CD14-positive monocyte (primary cell): Measurements from ENCODE around the gene KCTD5. TPM values are rescaled to one million over a fixed set of nuclear protein-coding genes. Genes with fewer than 3 reads are reported as not detected.

Source experiments
- DNase-seq, 3 donors: peaks; one replicate each; pipeline ENCODE4 v3.0.0-alpha.2; 2011 to 2022
- H2AFZ ChIP-seq: 2 replicates; pipeline ENCODE4 v1.6.0; 2012; ENCODE audit warnings: mild to moderate bottlenecking, low read depth, low read length, inconsistent platforms; ENCODE audit not compliant: insufficient read depth, poor library complexity, severe bottlenecking
- H3K27ac ChIP-seq, 2 donors: 1 replicate in 1 of 2; 2 replicates in 1 of 2; pipeline ENCODE4 v1.5.1; 2012 to 2013; ENCODE audit warnings: low read length in 2 of 2, control low read depth in 1 of 2, inconsistent platforms in 1 of 2, low read depth in 1 of 2, mild to moderate bottlenecking in 1 of 2
- H3K27me3 ChIP-seq, 2 donors: one replicate each; pipeline versions ENCODE4 v1.6.0 to v1.6.1; 2011 to 2013; ENCODE audit warnings: low read length in 2 of 2; ENCODE audit not compliant: control insufficient read depth in 2 of 2, insufficient read depth in 2 of 2
- H3K36me3 ChIP-seq, 2 donors: replicated peaks in 1 of 2; 1 replicate in 1 of 2; 2 replicates in 1 of 2; pipeline versions ENCODE4 v1.5.1 to v1.6.1; 2012 to 2013; ENCODE audit warnings: low read length in 2 of 2, control low read depth in 1 of 2, inconsistent platforms in 1 of 2, mild to moderate bottlenecking in 1 of 2; ENCODE audit not compliant: insufficient read depth in 2 of 2, control insufficient read depth in 1 of 2
- H3K4me1 ChIP-seq, 2 donors: 1 replicate in 1 of 2; 2 replicates in 1 of 2; pipeline versions ENCODE4 v1.5.1 to v1.6.1; 2012 to 2013; ENCODE audit warnings: low read length in 2 of 2, control low read depth in 1 of 2, inconsistent platforms in 1 of 2, mild to moderate bottlenecking in 1 of 2, moderate library complexity in 1 of 2; ENCODE audit not compliant: insufficient read depth in 2 of 2, control insufficient read depth in 1 of 2
- H3K4me2 ChIP-seq: replicated peaks from 2 replicates; pipeline ENCODE3; 2012; ENCODE audit warnings: low read length, moderate library complexity, mild to moderate bottlenecking; ENCODE audit not compliant: poor library complexity, severe bottlenecking; ENCODE audit errors: extremely low read depth
- H3K4me3 ChIP-seq, 3 experiments: fragments of 200-600 bp in 1 of 3; sonication (generic) in 1 of 3; replicated peaks in 1 of 3; 1 replicate in 2 of 3; 2 replicates in 1 of 3; pipeline ENCODE4 v1.5.1; 2011 to 2013; ENCODE audit warnings: low read length in 3 of 3, mild to moderate bottlenecking in 3 of 3, control low read depth in 2 of 3, low read depth in 2 of 3, inconsistent platforms in 1 of 3, moderate library complexity in 1 of 3
- H3K79me2 ChIP-seq: 2 replicates; pipeline ENCODE4 v1.6.0; 2012; ENCODE audit warnings: mild to moderate bottlenecking, control low read depth, inconsistent platforms, low read length, moderate library complexity; ENCODE audit not compliant: insufficient read depth
- H3K9ac ChIP-seq: 2 replicates; pipeline ENCODE4 v1.6.0; 2017; ENCODE audit warnings: low read length, mild to moderate bottlenecking; ENCODE audit not compliant: insufficient read depth, poor library complexity, severe bottlenecking
- H3K9me3 ChIP-seq, 2 donors: replicated peaks in 1 of 2; 1 replicate in 1 of 2; 2 replicates in 1 of 2; pipeline versions ENCODE4 v1.5.1 to v1.6.1; 2012 to 2013; ENCODE audit warnings: low read length in 2 of 2, control low read depth in 1 of 2; ENCODE audit not compliant: control insufficient read depth in 1 of 2, insufficient read depth in 1 of 2
- H4K20me1 ChIP-seq: 2 replicates; pipeline ENCODE4 v1.6.0; 2012; ENCODE audit warnings: mild to moderate bottlenecking, low read length, control low read depth, moderate library complexity; ENCODE audit not compliant: insufficient read depth
- H3K27ac Mint-ChIP-seq, 7 donors: one replicate each; pipeline ENCODE4 v1.8.0; 2020; ENCODE audit warnings: mild to moderate bottlenecking in 7 of 7, mixed read lengths in 7 of 7, moderate library complexity in 6 of 7, inconsistent platforms in 2 of 7
- H3K27me3 Mint-ChIP-seq, 3 donors: one replicate each; pipeline ENCODE4 v1.8.0; 2021 to 2022; ENCODE audit warnings: low read depth in 3 of 3, mild to moderate bottlenecking in 3 of 3, mixed read lengths in 3 of 3, moderate library complexity in 3 of 3, inconsistent platforms in 1 of 3
- H3K36me3 Mint-ChIP-seq, 2 donors: one replicate each; pipeline ENCODE4 v1.8.0; 2020; ENCODE audit warnings: mixed read lengths in 2 of 2, inconsistent platforms in 1 of 2, mild to moderate bottlenecking in 1 of 2
- H3K4me1 Mint-ChIP-seq: one replicate; pipeline ENCODE4 v1.8.0; 2020; ENCODE audit warnings: mild to moderate bottlenecking, mixed read lengths
- H3K4me3 Mint-ChIP-seq, 2 donors: one replicate each; pipeline ENCODE4 v1.8.0; 2020; ENCODE audit warnings: mild to moderate bottlenecking in 2 of 2, mixed read lengths in 2 of 2, moderate library complexity in 1 of 2
- H3K9me3 Mint-ChIP-seq, 7 donors: one replicate each; pipeline ENCODE4 v1.8.0; 2020 to 2022; ENCODE audit warnings: mixed read lengths in 7 of 7, mild to moderate bottlenecking in 6 of 7, moderate library complexity in 6 of 7, inconsistent platforms in 2 of 7
- WGBS: methylation state at CpG from one replicate; pipeline ENCODE4 v1.1.5; 2013; ENCODE audit warnings: missing lambda C conversion rate; ENCODE audit not compliant: insufficient coverage; 5-methylcytosine and 5-hydroxymethylcytosine counted together
- intact Hi-C, 2 donors: fragments of 100-400 bp; cut with micrococcal nuclease; formaldehyde crosslinking; loops; one replicate each; pipeline versions ENCODE4 v1.15.0 to v1.15.1; 2023
- polyA plus RNA-seq, 3 donors: library from polyadenylated mRNA; depleted of rRNA in 1 of 3; unstranded in 2 of 3; stranded (reverse) in 1 of 3; fragments of 300-500 nt in 2 of 3; fragments of >200 nt in 1 of 3; fragmentation: Illumina TruSeq in 2 of 3; gene quantifications; 1 replicate in 2 of 3; 2 replicates in 1 of 3; pipeline ENCODE4 v1.2.3, GENCODE V29; 2012 to 2021
- TF ChIP-seq, protein P1 (sequence below): fragments of 200-600 bp; IDR thresholded peaks from one replicate; pipeline ENCODE4 v1.8.0; 2022; ENCODE audit warnings: antibody characterized with exemption, mild to moderate bottlenecking

The KCTD5 gene
- polyA plus RNA-seq, 3 donors = 16.0 to 23.1 (median 21.0) TPM

DNA sequence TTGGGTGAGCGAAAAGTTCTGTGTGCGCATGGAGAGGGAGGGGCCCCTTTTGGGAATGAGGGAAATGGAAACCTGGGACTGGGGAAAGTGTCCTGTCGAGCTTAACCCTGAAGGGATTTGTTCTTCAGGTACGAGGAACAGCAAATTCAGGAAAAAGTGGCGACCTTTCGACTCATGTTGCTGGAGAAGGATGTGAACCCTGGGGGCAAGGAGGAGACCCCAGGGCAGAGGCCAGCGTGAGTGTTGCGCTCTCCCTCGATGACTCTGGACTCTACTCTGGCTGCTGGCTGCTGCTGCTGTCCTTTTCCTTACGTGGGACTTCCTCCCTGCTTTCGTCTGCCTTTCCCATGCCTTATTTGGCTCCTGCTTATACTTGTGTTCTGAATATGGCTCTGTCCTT is 75.0 kb downstream of the KCTD5 start:
- H3K9me3 Mint-ChIP-seq = no peaks in the 10 kb centered on the region
- Histone ChIP-seq H3K4me2 (no peak overlapping the region), H3K4me3 (no peak overlapping the region), H3K79me2 (peaks cover 95% of the 10 kb centered on the region), H3K36me3 (peaks cover 61 to 67% of the 10 kb centered on the region in 2 donors), H3K27me3 (no peaks in the 10 kb centered on the region), H4K20me1 (peaks cover 95% of the 10 kb centered on the region), H3K27ac (no peak overlapping the region), H3K9me3 (no peaks in the 10 kb centered on the region), H2AFZ (no peak overlapping the region), H3K4me1 (peaks cover 23 to 25% of the 10 kb centered on the region in 2 donors), H3K9ac (no peak overlapping the region)
- H3K27me3 Mint-ChIP-seq = peaks cover 0 to 2% (median 0%) of the 10 kb centered on the region in 3 donors
- WGBS = 94% methylated on average over 10 of the region's 11 CpGs
- peak overlapping the region in 4 of 7 donors; percentile 2 to 79 (median 22) for H3K27ac Mint-ChIP-seq
- DNase-seq = no peak
- peaks cover 36% of the 10 kb centered on the region for H3K4me1 Mint-ChIP-seq
- intact Hi-C loops = no loop called here
- no peak overlapping the region for H3K4me3 Mint-ChIP-seq
- peaks cover 61 to 71% of the 10 kb centered on the region in 2 donors for H3K36me3 Mint-ChIP-seq
- TF ChIP-seq, protein P1, sequence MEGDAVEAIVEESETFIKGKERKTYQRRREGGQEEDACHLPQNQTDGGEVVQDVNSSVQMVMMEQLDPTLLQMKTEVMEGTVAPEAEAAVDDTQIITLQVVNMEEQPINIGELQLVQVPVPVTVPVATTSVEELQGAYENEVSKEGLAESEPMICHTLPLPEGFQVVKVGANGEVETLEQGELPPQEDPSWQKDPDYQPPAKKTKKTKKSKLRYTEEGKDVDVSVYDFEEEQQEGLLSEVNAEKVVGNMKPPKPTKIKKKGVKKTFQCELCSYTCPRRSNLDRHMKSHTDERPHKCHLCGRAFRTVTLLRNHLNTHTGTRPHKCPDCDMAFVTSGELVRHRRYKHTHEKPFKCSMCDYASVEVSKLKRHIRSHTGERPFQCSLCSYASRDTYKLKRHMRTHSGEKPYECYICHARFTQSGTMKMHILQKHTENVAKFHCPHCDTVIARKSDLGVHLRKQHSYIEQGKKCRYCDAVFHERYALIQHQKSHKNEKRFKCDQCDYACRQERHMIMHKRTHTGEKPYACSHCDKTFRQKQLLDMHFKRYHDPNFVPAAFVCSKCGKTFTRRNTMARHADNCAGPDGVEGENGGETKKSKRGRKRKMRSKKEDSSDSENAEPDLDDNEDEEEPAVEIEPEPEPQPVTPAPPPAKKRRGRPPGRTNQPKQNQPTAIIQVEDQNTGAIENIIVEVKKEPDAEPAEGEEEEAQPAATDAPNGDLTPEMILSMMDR = no peak

Other genes with a start within 250 kb of the KCTD5 start
- under 1 TPM in 1 of 3 donors, not detected in 2; 0.28 TPM for gene TEDC2, start 222.4 kb upstream of the KCTD5 start, polyA plus RNA-seq
- not detected for gene NTN3, start 211.2 kb upstream of the KCTD5 start, polyA plus RNA-seq
- gene TBC1D24, start 207.4 kb upstream of the KCTD5 start, polyA plus RNA-seq = 1 to 10 TPM in 2 of 3 donors, under 1 TPM in 1; 0.76 to 5.9 (median 2.1) TPM
- gene ATP6V0C, start 168.6 kb upstream of the KCTD5 start, polyA plus RNA-seq = 100 to 1,000 TPM; 176 to 310 (median 187) TPM
- 10 to 100 TPM in 1 of 3 donors, 1 to 10 TPM in 2; 6.9 to 57.8 (median 8.4) TPM for gene AMDHD2, start 162.2 kb upstream of the KCTD5 start, polyA plus RNA-seq
- gene CEMP1, start 151.1 kb upstream of the KCTD5 start, polyA plus RNA-seq = under 1 TPM in 2 of 3 donors, not detected in 1; 0.12 to 0.56 TPM
- gene PDPK1, start 144.5 kb upstream of the KCTD5 start, polyA plus RNA-seq = 10 to 100 TPM; 35.6 to 45.9 (median 38.6) TPM
- 1 to 10 TPM in 1 of 3 donors, not detected in 2; 1.1 TPM for gene PRSS27, start 37.7 kb downstream of the KCTD5 start, polyA plus RNA-seq
- gene SRRM2, start 70.1 kb downstream of the KCTD5 start, polyA plus RNA-seq = 1,000 to 10,000 TPM in 1 of 3 donors, 10 to 100 TPM in 2; 19.0 to 1,186 (median 31.8) TPM
- 100 to 1,000 TPM; 150 to 405 (median 363) TPM for gene ELOB, start 94.8 kb downstream of the KCTD5 start, polyA plus RNA-seq
- gene PRSS33, start 105.0 kb downstream of the KCTD5 start, polyA plus RNA-seq = under 1 TPM in 1 of 3 donors, not detected in 2; 0.05 TPM
- gene PRSS41, start 115.9 kb downstream of the KCTD5 start, polyA plus RNA-seq = not detected
- gene PRSS21, start 134.7 kb downstream of the KCTD5 start, polyA plus RNA-seq = 1 to 10 TPM; 2.1 to 9.0 (median 3.1) TPM
- gene ZG16B, start 147.8 kb downstream of the KCTD5 start, polyA plus RNA-seq = 10 to 100 TPM in 2 of 3 donors, 1 to 10 TPM in 1; 6.8 to 12.9 (median 11.0) TPM
- gene PRSS22, start 175.6 kb downstream of the KCTD5 start, polyA plus RNA-seq = not detected
- 10 to 100 TPM; 10.9 to 14.8 (median 12.7) TPM for gene FLYWCH2, start 200.7 kb downstream of the KCTD5 start, polyA plus RNA-seq
- gene FLYWCH1, start 229.4 kb downstream of the KCTD5 start, polyA plus RNA-seq = 10 to 100 TPM in 1 of 3 donors, 1 to 10 TPM in 2; 5.0 to 42.7 (median 7.1) TPM